Fibroblast of lung (primary cell): ENCODE measurements around the gene BABAM2. TPM values are rescaled to one million over a fixed set of nuclear protein-coding genes. Genes with fewer than 3 reads are reported as not detected.
A peak's percentile ranks its signal among the peaks of the same experiment; 100 is the strongest.

Source experiments
- DNase-seq, 2 donors: peaks; one replicate each; pipeline versions ENCODE4 v3.0.0 to v3.0.0-alpha.2; 2010; ENCODE audit warnings: low read depth in 2 of 2
- H2AFZ ChIP-seq: 2 replicates; pipeline ENCODE4 v1.5.1; 2012; ENCODE audit warnings: low read length, control low read depth, inconsistent platforms
- H3K27ac ChIP-seq: 2 replicates; pipeline ENCODE4 v1.5.1; 2011; ENCODE audit warnings: low read length, control low read depth; ENCODE audit not compliant: insufficient read depth
- H3K27me3 ChIP-seq: 2 replicates; pipeline ENCODE4 v1.5.1; 2011; ENCODE audit warnings: mild to moderate bottlenecking, low read length; ENCODE audit not compliant: control insufficient read depth, insufficient read depth
- H3K36me3 ChIP-seq: 2 replicates; pipeline ENCODE4 v1.5.1; 2011; ENCODE audit warnings: low read length; ENCODE audit not compliant: control insufficient read depth, insufficient read depth
- H3K4me1 ChIP-seq: 2 replicates; pipeline ENCODE4 v1.5.1; 2011; ENCODE audit warnings: low read length; ENCODE audit not compliant: control insufficient read depth, insufficient read depth; ENCODE audit errors: extremely low read depth
- H3K4me2 ChIP-seq: 2 replicates; pipeline ENCODE4 v1.5.1; 2011; ENCODE audit warnings: low read length, control low read depth; ENCODE audit not compliant: insufficient read depth; ENCODE audit errors: extremely low read depth
- H3K4me3 ChIP-seq, 4 experiments: fragments of 200-600 bp in 1 of 4; sonication (generic) in 1 of 4; replicated peaks in 1 of 4; 2 replicates each; pipeline ENCODE4 v1.5.1; 2011 to 2016; ENCODE audit warnings: low read length in 4 of 4, low read depth in 3 of 4, mild to moderate bottlenecking in 3 of 4, control low read depth in 2 of 4, inconsistent platforms in 1 of 4, mixed read lengths in 1 of 4; ENCODE audit not compliant: insufficient read depth in 1 of 4; ENCODE audit errors: control extremely low read depth in 1 of 4
- H3K79me2 ChIP-seq: 2 replicates; pipeline ENCODE4 v1.5.1; 2012; ENCODE audit warnings: mild to moderate bottlenecking, low read length, inconsistent platforms; ENCODE audit not compliant: control insufficient read depth, insufficient read depth
- H3K9ac ChIP-seq: 2 replicates; pipeline ENCODE4 v1.5.1; 2011; ENCODE audit warnings: mild to moderate bottlenecking, low read length, control low read depth; ENCODE audit not compliant: insufficient read depth
- H3K9me3 ChIP-seq: 2 replicates; pipeline ENCODE4 v1.5.1; 2012; ENCODE audit warnings: low read depth, low read length; ENCODE audit not compliant: control insufficient read depth, insufficient read depth
- H4K20me1 ChIP-seq: 2 replicates; pipeline ENCODE4 v1.5.1; 2011; ENCODE audit warnings: low read length; ENCODE audit not compliant: control insufficient read depth, insufficient read depth; ENCODE audit errors: extremely low read depth
- CTCF ChIP-seq, 2 donors: IDR thresholded peaks in 1 of 2; conservative IDR thresholded peaks in 1 of 2; 1 replicate in 1 of 2; 2 replicates in 1 of 2; pipeline ENCODE4 v1.5.1; 2011 to 2012; ENCODE audit warnings: low read length in 2 of 2, control low read depth in 1 of 2, inconsistent platforms in 1 of 2, low read depth in 1 of 2, mild to moderate bottlenecking in 1 of 2
- EZH2 ChIP-seq: IDR thresholded peaks from 2 replicates; pipeline ENCODE4 v1.5.1; 2012; ENCODE audit warnings: low read length, control low read depth, mild to moderate bottlenecking; ENCODE audit errors: missing control alignments
- polyA plus RNA-seq, 2 donors: library from polyadenylated mRNA; depleted of rRNA in 1 of 2; stranded (reverse) in 1 of 2; unstranded in 1 of 2; fragments of >200 nt; gene quantifications; 2 replicates each; pipeline ENCODE4 v1.2.1, GENCODE V29; 2011 to 2012; ENCODE audit warnings: missing spikeins in 1 of 2
- total RNA-seq: library from RNA; depleted of rRNA; stranded (reverse); fragments of >200 nt; gene quantifications from 2 replicates; pipeline ENCODE4 v1.2.1, GENCODE V29; 2014

Gene BABAM2
- total and polyA plus RNA-seq, 2 donors (not counting 1 experiment from before 2014, with no cell fraction given): 25.6 to 33.4 TPM

GRCh38 chr2:27856386-27856785 lies 34.1 kb upstream of the BABAM2 start:
- no peak overlapping the region for H3K4me2 ChIP-seq
- H3K27me3 ChIP-seq: no peaks in the 10 kb centered on the region
- H2AFZ ChIP-seq: no peak overlapping the region
- no peaks in the 10 kb centered on the region for H4K20me1 ChIP-seq
- peak in 1 of 2 donors; percentile 28 for DNase-seq
- peaks cover 10% of the 10 kb centered on the region for H3K4me1 ChIP-seq
- H3K4me3 ChIP-seq: no peak overlapping the region
- no peaks in the 10 kb centered on the region for H3K9me3 ChIP-seq
- no peak for TF ChIP-seq EZH2
- TF ChIP-seq CTCF (conservative IDR thresholded peaks at IDR 0.05 in 1 of 2, IDR thresholded peaks at IDR 0.05 in 1 of 2; ENCODE audit: low read depth in 1 of 2, low read length in 2 of 2): no peak
- H3K79me2 ChIP-seq: no peaks in the 10 kb centered on the region
- H3K9ac ChIP-seq: no peak overlapping the region
- no peak overlapping the region for H3K27ac ChIP-seq
- H3K36me3 ChIP-seq: no peaks in the 10 kb centered on the region

GRCh38 chr2:27856956-27857355 lies 33.6 kb upstream of the BABAM2 start:
- H3K27ac ChIP-seq: no peak overlapping the region
- no peak overlapping the region for H3K4me3 ChIP-seq
- H3K9ac ChIP-seq: no peak overlapping the region
- H3K27me3 ChIP-seq: no peaks in the 10 kb centered on the region
- TF ChIP-seq EZH2: no peak
- TF ChIP-seq CTCF (conservative IDR thresholded peaks at IDR 0.05 in 1 of 2, IDR thresholded peaks at IDR 0.05 in 1 of 2; ENCODE audit: low read depth in 1 of 2, low read length in 2 of 2): no peak
- H3K79me2 ChIP-seq: no peaks in the 10 kb centered on the region
- no peak for DNase-seq
- no peak overlapping the region for H3K4me2 ChIP-seq
- H2AFZ ChIP-seq: no peak overlapping the region
- H3K9me3 ChIP-seq: no peaks in the 10 kb centered on the region
- H3K4me1 ChIP-seq: peaks cover 10% of the 10 kb centered on the region
- no peaks in the 10 kb centered on the region for H3K36me3 ChIP-seq
- H4K20me1 ChIP-seq: no peaks in the 10 kb centered on the region

- H3K4me3 ChIP-seq: no peak overlapping the region
- DNase-seq: peak in 1 of 2 donors; percentile 85
- H2AFZ ChIP-seq: no peak overlapping the region
- H3K36me3 ChIP-seq: no peaks in the 10 kb centered on the region
- H4K20me1 ChIP-seq: no peaks in the 10 kb centered on the region
- H3K79me2 ChIP-seq: no peaks in the 10 kb centered on the region
- peaks cover 10% of the 10 kb centered on the region for H3K4me1 ChIP-seq
- TF ChIP-seq EZH2 (no peak), CTCF (conservative IDR thresholded peaks at IDR 0.05 in 1 of 2, IDR thresholded peaks at IDR 0.05 in 1 of 2; ENCODE audit: low read depth in 1 of 2, low read length in 2 of 2) (no peak)
- H3K4me2 ChIP-seq: no peak overlapping the region
- H3K9ac ChIP-seq: no peak overlapping the region
- no peaks in the 10 kb centered on the region for H3K9me3 ChIP-seq
- H3K27ac ChIP-seq: no peak overlapping the region
- H3K27me3 ChIP-seq: no peaks in the 10 kb centered on the region
These were observed 32.9 kb upstream of the BABAM2 start for GRCh38 chr2:27857417-27858172.
